Measurements from ENCODE around the gene RABL6.
"Not testable (repeated sequence)": the region's sequence is repeated elsewhere in the genome, so short reads cannot be mapped to it uniquely, and the experiment has no call there.

RABL6 gene

DNA sequence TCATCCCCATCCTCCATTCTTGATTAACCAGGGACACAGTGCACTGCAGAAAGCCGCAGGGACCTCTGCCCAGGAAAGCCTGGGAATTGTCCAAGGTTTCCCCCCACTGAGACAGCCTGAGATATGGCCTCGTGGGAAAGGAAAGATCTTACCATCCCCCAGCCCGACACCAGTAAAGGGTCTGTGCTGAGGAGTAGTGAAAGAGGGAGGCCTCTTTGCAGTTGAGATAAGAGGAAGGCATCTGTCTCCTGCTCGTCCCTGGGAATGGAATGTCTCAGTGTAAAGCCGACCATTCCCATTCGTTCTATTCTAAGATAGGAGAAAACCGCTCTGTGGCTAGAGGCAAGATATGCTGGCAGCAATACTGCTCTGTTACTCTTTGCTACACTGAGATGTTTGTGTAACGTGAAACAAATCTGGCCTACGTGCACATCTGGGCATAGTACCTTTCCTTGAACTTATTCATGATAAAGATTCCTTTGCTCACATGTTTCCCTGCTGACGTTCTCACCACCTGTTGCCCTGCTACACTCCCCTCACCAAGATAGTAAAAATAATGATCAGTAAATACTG, 10.9 kb upstream of the RABL6 start:
- not testable (repeated sequence) for DNase-seq

DNA sequence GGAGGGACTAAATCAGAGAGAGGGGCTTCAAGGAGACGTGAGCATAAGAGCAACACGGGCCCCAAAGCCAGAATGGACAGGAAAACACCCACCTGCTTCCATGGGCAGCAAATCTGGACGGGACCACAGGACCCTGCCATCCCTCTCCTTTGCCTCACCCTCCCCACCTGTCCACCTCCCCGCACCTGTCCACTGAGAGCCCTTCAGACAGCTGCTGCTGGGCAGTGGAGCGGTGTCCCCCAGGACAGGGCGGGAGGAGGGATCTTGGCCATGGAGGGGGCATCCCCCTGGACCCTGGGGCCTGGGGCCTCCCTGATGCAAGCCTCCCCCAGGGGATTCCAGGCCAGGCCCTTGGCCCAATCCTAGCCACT, 9.1 kb upstream of the RABL6 start:
- no peak for DNase-seq

DNA sequence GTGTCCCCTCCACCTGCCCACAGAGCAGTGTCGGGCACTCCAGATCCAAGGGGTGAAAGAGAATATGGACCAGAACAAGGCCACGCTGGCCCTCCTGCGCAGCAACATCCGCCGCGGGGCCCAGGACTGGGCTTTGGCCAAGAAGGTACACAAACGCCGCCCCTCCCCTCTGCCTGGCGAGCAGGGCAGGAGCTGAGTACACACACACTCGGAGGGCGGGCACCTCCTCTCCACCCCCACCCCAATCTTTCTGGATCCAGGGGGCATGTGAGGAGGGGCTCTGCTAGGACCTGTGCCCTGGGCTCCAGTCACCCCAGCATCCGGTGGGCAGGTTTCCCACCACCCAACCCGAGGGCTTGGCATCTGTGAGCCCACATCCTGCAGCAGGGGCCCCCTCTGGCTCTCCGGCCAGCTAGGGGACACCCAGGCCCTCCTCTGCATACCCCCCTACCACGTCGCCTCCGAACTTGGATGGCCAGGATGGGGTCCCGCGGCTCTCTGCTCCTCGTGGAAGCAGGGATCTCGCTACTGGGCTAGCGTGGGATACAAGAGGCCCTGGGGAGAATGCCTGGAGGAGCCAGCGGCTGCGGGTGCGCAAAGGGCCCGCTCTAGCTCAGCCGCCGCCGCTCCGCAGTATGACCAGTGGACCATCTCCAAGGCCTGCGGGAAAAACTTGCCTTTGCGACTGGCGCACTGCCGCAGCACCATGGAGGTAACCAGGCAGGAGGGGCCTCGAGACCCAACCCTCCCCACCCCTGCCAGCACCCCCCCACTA, 8.5 kb upstream of the RABL6 start:
- DNase-seq: no peak

DNA sequence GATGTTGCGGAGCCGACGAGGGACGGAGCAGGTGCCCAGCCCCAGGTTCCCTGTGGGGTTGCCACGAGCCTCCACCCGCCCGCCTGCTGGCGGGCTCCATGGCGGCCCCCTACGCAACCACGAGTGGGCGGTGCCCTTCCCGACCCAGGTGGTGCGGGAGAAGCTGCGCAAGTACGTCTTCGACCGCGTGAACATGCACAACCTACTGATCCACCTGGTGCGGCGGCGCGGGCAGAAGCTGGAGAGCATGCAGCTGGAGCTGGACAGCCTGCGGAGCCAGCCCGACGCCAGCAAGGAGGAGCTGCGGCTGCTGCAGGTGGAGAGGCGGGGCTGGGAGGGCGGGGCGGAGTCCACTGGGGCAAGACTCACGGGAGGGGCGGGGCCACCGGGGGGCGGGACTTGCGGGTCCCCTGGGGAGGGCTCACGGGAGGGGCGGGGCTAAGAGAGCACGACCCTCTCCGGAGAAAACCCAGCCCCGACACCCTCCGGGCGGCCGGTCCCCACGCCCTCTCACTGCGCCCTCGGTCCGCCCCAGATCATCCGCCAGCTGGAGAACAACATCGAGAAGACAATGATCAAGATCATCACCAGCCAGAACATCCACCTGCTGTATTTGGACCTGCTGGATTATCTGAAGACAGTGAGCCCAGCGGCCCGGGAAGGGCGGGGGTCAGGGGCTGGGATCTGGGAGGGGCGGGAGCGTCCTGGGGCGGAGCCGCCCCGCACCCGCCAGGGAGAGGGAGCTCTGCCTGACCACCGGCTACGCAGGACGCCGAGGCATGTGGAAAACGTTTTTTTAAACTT, 7.7 kb upstream of the RABL6 start:
- DNase-seq: peak; percentile 92

DNA sequence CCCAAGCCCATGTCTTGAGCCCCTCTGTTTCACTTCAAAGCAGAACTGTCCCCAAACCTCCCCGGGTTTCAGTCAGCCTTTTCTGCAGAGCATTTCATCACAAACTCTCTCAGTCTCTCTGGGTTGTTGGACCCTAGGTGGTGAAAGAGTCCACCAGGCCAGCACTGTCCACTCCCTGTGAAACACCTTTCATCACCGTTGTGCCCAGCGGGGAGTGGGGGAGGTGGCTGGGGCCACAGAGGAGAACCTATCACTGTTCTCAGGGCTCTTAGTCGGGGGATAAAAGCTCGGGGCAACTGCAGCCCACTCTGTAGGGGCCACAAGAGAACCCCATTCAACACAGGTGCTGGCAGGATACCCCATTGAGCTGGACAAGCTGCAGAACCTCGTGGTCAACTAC, 5.4 kb upstream of the RABL6 start:
- no peak for DNase-seq

DNA sequence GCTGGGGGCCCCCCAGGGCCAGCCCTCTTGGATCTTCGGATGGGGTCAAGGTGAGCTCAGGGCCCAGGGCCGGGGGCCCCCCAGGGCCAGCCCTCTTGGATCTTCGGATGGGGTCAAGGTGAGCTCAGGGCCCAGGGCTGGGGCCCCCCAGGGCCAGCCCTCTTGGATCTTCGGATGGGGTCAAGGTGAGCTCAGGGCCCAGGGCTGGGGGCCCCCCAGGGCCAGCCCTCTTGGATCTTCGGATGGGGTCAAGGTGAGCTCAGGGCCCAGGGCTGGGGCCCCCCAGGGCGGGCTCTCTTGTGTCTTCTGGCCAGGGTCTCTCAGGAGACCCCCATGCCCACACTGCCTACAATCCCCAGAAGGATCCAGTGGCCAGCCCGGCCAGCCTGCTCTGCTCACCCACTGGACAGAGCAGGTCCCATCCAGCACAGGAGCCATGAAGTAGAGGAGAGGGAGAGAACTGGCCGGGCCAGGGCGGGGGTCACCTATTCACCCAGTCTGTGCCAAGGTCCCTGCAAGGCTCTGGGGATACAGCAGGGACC, 4.7 kb upstream of the RABL6 start:
- DNase-seq: not testable (repeated sequence)

DNA sequence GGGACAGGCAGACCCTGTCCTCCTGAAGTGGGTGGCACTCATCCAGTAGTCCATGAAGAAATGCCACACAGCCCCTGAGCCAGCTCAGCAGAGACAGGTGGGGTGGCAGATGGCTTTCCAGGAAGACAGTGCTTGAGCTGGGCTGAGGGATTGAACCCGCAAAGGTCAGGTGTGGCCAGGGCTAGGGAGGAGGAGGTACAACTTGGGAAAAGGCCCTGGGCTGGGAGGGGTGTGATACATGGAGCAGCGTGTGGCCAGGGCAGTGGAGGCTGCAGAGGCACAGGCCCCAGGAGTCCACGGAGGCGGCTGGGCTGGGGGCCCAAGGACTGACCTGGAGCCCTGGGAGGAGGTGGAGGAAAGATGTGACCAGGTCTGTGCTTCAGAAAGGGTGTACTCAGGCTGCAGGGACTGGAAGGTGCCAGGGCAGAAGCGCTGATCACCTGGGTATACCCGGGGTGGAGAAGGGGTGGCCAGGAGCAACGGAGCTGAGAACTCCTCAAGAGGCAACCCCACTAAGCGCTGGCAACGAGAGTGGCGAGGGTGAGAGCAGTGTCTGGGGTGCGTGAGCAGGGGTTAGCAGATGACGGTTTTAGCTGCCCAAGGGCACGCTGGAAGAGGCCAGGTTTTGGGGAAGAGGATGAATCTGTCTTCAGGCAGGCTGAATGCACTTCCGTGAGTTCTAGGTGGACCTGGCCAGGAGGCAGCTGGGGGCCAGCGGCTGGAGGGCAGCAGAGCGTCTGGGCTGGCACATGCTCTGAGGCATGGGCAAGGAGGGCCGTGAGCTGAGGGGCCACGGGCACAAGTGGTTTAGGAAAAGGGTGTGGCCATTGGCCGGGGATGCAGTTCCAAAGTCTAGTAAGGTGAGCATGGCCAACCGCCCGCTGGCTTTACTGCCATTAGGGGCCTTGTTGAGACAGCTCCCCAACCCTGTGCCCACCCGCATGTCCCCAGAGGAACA, 3.9 kb upstream of the RABL6 start:
- no peak for DNase-seq

DNA sequence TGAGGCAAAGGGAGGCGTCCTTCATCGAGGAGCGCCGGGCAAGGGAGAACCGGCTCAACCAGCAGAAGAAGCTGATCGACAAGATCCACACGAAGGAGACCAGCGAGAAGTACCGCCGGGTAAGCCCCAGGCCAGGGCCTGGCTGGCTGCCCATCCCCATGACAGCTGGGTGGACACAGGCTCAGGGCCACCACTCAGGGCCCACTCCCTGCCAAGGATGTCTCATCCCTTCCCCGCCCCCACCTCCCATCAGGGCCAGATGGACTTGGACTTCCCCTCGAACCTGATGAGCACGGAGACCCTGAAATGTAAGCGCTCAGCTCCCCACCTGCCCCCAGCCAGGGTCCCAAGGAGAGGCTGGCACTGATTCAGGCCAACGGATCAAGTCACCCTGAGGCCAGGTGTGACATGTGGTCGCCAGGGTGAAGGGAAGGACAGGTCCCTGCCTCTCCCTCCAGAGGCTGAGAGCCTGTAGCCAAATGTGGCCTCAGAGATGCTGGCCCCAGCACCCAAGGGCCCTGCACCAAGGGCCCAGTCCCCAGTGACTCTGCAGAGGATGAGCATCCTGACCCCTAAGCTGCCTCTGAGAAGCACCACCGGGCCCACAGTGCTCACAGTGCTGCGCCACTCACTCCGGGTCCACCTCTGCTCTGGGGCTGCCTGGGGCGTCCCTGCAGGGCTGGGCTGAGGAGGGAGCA, 3.1 kb upstream of the RABL6 start:
- DNase-seq: no peak

DNA sequence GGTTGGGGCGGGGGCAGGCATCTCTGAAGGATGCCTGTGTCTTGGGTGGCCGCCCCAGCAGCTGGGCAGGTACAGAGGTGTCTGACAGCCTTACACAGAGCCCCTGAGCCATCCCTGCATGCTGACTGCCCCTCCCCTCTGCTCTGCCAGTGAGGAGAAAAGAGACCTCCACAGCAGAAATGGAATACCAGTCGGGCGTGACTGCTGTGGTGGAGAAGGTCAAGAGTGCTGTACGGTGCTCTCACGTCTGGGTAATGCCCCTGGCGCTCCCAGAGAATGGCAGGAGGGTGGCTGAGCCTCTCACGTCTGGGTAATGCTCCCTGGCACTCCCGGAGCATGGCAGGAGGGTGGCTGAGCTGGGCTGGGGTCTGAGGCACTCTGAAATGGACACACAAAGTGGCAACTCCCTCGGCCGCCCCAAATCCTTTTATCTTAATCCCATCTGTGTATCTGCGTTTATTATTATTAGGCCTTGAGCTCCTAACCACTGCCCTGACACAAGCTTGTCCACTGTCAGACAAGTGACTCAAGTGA, 2.5 kb upstream of the RABL6 start:
- DNase-seq: no peak

DNA sequence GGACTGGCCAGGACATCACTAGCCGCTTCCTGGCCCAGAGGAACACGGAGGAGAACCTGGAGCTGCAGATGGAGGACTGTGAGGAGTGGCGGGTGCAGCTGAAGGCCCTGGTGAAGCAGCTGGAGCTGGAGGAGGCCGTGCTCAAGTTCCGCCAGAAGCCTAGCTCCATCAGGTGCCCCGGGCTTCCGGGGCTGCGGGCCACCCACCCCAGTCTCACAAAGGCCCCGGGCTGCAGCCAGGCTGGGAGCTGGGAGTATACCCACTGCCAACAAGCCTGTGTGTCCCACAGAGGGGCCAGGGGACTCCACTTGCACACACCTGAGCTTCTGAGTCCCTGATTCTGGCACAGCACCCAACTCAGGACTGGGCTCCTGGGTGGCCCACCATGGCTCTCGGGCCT, 1.7 kb upstream of the RABL6 start:
- DNase-seq: no peak

DNA sequence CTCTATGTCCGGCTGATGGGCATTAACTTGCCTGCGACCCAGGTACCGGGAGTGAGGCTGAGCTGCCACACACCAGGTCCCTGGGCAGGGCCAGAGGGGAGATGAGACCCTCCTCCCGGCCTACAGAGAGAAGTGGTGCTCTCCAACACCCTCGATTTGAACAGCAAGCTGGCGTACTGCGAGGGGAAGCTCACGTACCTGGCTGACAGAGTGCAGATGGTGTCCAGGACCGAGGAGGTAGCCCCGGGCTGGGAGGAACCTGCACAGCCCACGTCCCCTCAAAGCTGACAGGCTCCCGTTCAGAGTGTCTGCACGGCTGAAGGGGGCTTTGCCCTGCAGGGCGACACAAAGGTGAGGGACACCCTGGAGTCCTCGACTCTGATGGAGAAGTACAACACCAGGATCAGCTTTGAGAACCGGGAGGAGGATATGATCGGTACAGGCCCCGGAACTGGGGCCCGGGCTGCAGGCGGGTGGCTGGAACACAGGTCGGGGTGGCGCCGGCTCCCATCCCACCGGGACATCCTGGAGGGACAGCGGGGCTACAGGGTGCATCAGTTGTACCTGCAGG, 1.0 kb upstream of the RABL6 start:
- DNase-seq: no peak

DNA sequence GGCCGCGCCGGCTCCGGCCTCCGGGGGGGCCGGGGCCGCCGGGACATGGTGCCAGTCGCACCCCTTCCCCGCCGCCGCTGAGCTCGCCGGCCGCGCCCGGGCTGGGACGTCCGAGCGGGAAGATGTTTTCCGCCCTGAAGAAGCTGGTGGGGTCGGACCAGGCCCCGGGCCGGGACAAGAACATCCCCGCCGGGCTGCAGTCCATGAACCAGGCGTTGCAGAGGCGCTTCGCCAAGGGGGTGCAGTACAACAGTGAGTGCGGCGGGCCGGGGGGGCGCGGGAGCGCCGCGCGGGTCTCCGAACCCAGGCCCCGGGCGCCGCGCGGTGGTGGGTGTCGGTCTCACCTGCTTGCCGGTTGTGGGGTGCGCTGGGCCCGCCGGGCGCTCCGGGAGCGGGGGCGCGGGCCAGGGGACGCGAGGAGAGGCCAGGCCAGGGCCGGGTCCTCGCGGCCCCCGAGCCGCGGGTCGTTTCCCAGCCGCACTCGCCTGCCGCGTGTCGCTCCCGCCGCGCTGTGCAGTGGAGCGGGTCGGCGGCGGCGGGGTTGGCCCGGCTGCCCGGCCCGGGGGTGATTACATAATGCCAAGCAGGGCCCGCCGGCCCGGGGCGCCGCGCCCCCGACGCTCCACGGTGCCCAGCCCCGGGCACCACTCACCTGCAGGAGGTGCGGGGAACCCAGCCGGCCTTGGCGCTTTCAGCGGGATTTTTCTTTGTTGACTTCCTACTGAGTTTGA, 492 bp downstream of the RABL6 start:
- peak; percentile 55 for DNase-seq

DNA sequence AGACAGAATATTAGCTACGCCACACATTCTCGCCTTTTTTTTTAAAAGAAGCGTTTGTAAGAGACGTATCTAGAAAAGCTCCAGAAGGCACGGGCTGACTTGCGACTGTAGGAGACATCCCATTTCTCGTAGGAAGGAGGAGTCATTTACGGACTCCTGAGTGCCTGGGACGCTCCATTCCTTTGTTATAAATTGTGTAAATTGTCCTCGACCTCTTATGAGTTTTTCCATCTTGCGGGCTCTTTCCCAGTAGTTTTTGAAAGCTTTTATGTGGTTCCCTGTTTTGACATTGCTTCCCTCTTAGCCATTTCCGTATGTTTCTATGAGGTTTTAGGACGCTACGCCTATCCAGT, 1.0 kb downstream of the RABL6 start:
- no peak for DNase-seq

DNA sequence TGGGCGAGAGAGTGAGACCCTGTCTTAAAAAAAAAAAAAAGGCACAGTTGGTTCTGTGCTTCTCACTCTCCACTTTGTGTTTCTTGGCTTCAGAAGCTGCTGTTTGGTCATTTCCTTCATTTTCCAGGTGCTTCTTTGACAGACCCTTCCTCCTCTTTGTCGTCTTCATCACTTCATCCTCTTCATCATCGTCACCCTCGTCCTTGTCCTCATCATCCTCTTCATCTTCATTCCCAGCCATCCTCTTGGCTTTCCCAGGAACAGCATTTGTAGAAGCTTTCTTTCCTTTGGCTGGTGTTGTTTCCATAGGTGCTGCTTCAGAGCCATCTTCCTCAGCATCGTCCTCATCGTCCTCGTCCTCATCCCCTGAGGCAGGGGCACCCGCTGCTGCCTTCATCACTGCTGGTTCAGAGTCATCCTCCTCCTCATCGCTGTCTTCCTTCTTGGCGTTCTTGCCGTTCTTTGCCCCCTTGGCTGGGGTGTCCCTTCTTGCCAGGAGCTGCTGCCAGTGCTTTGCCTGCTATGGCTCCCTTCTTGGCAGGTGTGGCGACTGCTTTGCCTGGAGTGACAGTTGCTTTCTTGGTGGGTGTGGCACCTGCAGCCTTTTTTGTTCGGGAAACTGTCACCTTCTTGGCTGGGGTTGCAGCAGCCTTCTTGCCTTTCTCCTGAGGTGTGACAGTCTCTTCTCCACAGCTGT, 7.1 kb downstream of the RABL6 start:
- DNase-seq: no peak

DNA sequence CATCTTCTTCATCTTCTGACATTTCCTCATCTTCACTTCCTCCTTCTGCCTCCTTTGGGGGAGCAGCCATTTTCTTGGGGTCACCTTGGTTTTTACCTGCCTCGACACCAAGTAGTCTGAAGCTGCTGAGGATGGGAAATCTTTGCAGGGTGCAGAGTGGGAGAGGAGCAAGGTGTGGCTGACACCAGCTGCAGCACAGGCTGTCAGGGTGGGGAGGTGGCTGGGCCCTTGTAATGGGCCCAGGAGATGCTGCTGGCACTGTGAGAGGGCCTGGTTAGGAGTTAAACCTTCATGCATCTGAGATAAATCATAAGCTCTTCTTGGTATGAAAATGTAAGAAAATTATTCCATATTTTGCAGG, 7.7 kb downstream of the RABL6 start:
- DNase-seq: no peak

DNA sequence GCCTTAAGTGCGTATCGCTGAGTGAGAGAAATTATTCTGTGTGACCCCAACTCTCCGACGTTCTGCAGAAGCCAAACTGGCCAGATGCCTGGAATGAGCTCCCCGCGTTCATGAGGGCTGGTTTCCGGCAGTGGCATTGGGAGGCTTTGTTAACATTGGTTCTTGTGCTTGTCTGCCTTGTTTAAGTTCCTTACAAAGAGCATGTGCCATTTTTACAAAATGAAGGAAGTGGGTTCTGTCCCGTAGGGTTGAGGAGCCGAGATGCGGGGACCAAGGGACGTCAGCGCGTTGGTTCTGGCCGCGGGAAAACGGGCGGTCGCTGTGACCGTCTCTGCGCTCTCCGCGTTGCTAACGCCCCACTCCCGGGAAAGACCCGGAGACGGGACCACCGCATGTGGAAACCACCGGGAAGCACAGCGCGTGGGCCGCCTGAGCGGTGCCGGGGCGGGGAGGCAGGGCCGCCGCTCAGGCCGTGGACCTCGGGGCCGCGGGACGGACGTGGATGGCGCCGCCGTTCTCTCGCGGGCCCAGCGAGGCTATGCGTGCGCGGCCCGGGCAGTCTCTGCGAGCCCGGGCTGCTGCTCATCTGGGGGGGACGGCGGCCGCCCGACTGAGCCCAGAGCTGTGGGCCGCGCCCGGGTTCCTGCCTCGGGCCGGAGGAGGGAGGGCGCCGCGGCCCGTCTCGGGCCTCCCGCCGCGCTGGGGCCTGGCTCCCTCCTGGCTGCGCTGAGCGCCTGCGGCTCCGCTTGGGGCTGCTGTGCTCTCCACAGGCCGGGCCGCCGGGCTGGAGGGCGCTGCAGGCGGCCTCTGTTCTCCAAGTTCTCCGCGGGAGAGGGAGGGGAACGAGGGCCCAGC, 13.4 kb downstream of the RABL6 start:
- no peak for DNase-seq

DNA sequence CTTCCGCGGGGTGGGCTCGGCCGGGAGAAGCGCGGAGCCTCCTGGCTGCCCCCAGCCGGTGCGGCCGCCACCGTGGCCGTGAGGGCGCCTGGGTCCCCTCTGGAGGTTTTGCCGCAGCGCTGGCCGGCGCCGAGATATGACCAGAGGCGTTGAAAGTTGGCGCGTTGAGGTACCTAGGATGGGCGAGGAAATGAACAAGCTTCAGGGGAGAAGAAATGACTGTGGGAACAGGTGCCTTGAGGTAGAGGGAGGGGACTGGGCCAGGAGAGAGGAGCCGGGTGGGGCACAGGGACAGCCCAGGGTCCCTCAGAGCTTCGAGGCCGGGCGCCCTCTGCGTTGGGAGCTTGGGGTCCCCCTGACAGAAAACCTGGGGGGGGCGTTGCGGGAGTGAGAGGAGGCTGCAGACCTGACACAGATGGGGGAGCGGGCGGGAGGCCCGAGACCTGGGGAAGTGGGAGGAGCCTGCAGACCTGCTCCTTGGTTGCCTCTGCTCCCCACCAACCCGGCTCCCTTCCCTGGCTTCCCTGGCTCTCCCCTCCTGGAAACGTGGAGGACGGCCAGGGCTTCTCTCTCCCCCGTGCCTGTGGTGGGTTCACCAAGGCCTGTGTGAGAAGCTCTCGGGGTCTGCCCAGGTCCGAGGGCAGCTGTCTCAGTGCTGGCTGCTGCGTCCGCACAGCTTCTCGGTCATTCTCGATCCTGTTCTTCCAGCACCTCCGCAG, 14.2 kb downstream of the RABL6 start:
- no peak for DNase-seq
